GM19035 (cell line): ENCODE results near the gene LYSET.
"Not testable (repeated sequence)": the region's sequence is repeated elsewhere in the genome, so short reads cannot be mapped to it uniquely, and the experiment has no call there.

Experiments
- ATAC-seq: cut with Tn5 transposase; IDR thresholded peaks from one replicate; pipeline ENCODE4 v1.9.1; 2021; ENCODE audit not compliant: unreplicated experiment

The LYSET gene

DNA sequence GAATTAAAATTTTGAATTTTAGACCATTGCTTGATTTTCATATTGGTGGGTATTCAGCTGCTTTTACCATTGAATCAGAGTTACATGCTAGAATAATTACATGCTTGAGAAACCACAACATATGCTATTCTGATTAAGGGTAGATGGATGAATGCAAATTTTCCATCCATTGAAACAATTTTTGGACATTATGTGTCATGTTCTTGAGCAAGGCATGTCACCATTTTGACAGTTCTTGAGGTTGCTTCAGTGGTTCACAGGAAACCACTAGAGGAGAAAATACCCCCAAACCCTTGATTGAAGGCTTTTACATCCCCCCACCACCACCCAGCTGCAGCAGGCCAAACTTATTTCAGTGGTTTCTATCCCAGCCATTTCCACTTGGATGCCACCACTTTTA lies 35.4 kb downstream of the LYSET start:
- ATAC-seq, result no peak

DNA sequence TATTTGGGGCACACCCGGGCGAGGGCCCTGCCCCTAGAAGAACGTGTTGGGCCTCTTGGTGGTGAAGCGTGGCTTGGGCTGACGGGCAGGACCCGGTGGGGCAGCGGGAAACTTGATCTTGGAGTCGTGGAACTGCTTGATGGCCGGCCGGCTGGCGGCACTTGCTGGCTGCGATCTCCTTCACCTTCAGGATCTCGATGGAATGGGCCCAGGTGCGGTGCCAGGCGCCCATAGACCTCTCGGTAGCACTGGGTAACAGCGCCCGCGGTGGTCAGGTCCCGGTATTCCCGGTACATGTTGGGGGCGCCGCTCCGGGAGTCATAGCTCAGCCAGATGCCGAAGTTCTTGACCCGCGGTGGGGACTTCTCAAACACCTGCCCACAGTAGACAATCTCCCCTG lies 38.4 kb downstream of the LYSET start:
- ATAC-seq, result no peak

- ATAC-seq, result no peak
Observed at GRCh38 chr14:93228550-93228949, 43.4 kb downstream of the LYSET start.

- ATAC-seq, result no peak
Observed at GRCh38 chr14:93230539-93230938, 45.4 kb downstream of the LYSET start.

DNA sequence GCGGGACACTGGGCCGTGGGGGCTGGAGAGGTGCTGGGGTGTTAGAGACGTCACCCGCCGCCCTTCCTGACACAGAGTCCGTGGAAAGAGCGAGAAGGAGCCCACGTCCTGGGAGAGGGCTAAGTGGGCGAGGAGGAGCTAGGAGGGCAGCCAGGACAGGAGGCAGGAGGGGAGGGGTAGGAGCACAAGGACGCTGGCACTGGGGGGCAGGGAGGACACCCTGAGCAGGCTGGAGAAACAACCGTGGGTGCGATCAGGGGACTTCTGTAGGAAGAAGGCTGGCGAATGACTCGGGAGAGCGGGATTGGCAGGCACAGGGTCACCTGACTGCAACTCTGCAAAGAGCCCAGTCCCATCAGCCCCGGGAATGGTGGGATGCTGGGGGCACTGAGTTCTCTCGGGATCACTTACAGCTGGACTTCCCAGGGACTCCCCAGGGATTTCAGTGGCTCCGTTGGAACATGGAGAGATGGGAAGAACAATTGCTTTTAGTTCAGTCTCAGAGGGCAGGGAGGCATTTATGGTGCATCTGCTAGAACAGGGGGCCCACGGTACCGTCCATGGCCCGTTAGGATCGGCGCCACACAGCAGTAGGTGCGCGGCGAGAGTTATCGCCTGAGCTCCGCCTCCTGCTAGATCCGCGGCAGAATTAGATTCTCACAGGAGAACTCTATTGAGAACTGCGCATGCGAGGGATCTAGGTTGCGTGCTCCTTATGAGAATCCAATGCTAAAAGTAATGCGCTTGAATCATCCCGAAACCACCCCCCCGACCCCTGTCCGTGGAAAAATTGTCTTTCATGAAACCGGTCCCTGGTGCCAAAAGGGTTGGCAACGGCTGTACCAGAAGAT lies 46.2 kb downstream of the LYSET start:
- no peak for ATAC-seq

- no peak for ATAC-seq
Observed at GRCh38 chr14:93232159-93232558, 47.0 kb downstream of the LYSET start.

DNA sequence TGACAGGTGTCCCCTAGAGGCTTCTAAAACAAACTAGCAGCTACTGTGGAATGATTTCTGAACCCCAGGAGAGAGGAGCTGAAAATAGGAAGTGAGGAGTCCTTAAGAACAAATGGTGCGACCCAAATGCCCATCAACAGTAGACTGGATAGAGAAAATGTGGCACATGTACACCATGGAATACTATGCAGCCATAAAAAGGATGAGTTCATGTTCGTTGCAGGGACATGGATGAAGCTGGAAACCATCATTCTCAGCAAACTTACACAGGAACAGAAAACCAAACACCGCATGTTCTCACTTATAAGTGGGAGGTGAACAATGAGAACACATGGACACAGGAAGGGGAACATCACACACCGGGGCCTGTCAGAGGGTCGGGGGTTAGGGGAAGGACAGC lies 48.0 kb downstream of the LYSET start:
- ATAC-seq, result not testable (repeated sequence)

DNA sequence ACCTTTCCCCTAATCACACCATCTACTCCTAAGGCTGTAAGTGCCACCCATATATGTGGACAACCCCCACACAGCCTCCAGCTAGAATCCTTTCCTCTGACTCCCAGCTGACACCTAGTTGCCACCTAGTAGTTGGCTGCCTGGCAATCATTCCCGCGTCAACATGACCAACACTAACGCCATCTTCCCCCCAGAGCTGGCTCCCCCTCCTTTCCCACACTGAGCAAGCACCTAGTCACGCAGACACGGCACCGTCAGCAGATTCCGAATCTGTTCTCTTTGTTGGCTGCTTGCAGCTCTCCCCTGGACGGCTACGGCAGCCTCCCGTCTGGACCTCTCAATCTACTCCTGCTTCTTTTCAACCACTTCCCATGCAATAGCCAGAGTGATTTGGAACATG lies 49.7 kb downstream of the LYSET start:
- no peak for ATAC-seq
